Liver (tissue), 9 donors: Measurements from ENCODE around the gene MPRIP. TPM values are rescaled to one million over a fixed set of nuclear protein-coding genes. Genes with fewer than 3 reads are reported as not detected.

Experiments used
- DNase-seq: peaks from one replicate; pipeline ENCODE4 v3.0.0-alpha.2; 2017; ENCODE audit warnings: low spot score
- H3K27ac ChIP-seq, 2 donors: one replicate each; pipeline ENCODE4 v1.7.0; 2013; ENCODE audit warnings: inconsistent platforms in 2 of 2, low read length in 2 of 2, control low read depth in 1 of 2, low read depth in 1 of 2, mild to moderate bottlenecking in 1 of 2
- H3K27me3 ChIP-seq, 4 donors: one replicate each; pipeline versions ENCODE4 v1.6.1 to v1.7.0; 2013; ENCODE audit warnings: low read length in 3 of 4, inconsistent platforms in 1 of 4, mild to moderate bottlenecking in 1 of 4, moderate library complexity in 1 of 4; ENCODE audit not compliant: control insufficient read depth in 4 of 4, insufficient read depth in 4 of 4
- H3K36me3 ChIP-seq, 4 donors: one replicate each; pipeline versions ENCODE4 v1.6.1 to v1.7.0; 2013; ENCODE audit warnings: low read length in 3 of 4, mild to moderate bottlenecking in 3 of 4, low read depth in 1 of 4, moderate library complexity in 1 of 4; ENCODE audit not compliant: control insufficient read depth in 4 of 4, insufficient read depth in 3 of 4
- H3K4me1 ChIP-seq, 4 donors: one replicate each; pipeline versions ENCODE4 v1.6.1 to v1.7.0; 2013; ENCODE audit warnings: low read length in 3 of 4, mild to moderate bottlenecking in 3 of 4, moderate library complexity in 1 of 4; ENCODE audit not compliant: control insufficient read depth in 4 of 4, insufficient read depth in 4 of 4
- H3K4me3 ChIP-seq, 3 donors: one replicate each; pipeline versions ENCODE4 v1.6.1 to v1.7.0; 2013; ENCODE audit warnings: low read length in 3 of 3, control low read depth in 1 of 3, low read depth in 1 of 3, mild to moderate bottlenecking in 1 of 3
- H3K9ac ChIP-seq, 2 donors: one replicate each; pipeline ENCODE4 v1.7.0; 2013; ENCODE audit warnings: low read length in 2 of 2, mild to moderate bottlenecking in 2 of 2, moderate library complexity in 2 of 2, control low read depth in 1 of 2, low read depth in 1 of 2
- H3K9me3 ChIP-seq, 4 donors: one replicate each; pipeline versions ENCODE4 v1.6.1 to v1.7.0; 2013; ENCODE audit warnings: low read length in 3 of 4; ENCODE audit not compliant: control insufficient read depth in 4 of 4
- ATF3 ChIP-seq: IDR thresholded peaks from 2 replicates; pipeline ENCODE4 v1.6.1; 2016; ENCODE audit warnings: antibody characterized with exemption
- CTCF ChIP-seq: fragments of 150-350 bp; IDR thresholded peaks from 2 replicates; pipeline ENCODE4 v1.5.1; 2017; ENCODE audit warnings: improper control_type of control experiment, low read depth, low read length; ENCODE audit not compliant: missing input control
- EGR1 ChIP-seq, 2 donors: IDR thresholded peaks; 2 replicates each; pipeline ENCODE4 v1.6.1; 2016 to 2018; ENCODE audit warnings: antibody characterized with exemption in 2 of 2, low read depth in 2 of 2
- FOXA1 ChIP-seq: IDR thresholded peaks from 2 replicates; pipeline ENCODE4 v1.6.1; 2016; ENCODE audit warnings: antibody characterized with exemption
- FOXA2 ChIP-seq: IDR thresholded peaks from 2 replicates; pipeline ENCODE4 v1.6.1; 2016; ENCODE audit warnings: antibody characterized with exemption
- GABPA ChIP-seq, 2 donors: IDR thresholded peaks in 1 of 2; conservative IDR thresholded peaks in 1 of 2; 2 replicates each; pipeline ENCODE4 v1.6.1; 2016; ENCODE audit warnings: antibody characterized with exemption in 2 of 2, mild to moderate bottlenecking in 1 of 2, moderate library complexity in 1 of 2
- HNF4G ChIP-seq: IDR thresholded peaks from 2 replicates; pipeline ENCODE4 v1.6.1; 2016; ENCODE audit warnings: antibody characterized with exemption
- JUND ChIP-seq, 2 donors: IDR thresholded peaks; 2 replicates each; pipeline ENCODE4 v1.6.1; 2016; ENCODE audit warnings: antibody characterized with exemption in 2 of 2
- MAX ChIP-seq: IDR thresholded peaks from 2 replicates; pipeline ENCODE4 v1.6.1; 2016; ENCODE audit warnings: antibody characterized with exemption
- RAD21 ChIP-seq, 2 donors: IDR thresholded peaks; 2 replicates each; pipeline ENCODE4 v1.6.1; 2016; ENCODE audit warnings: antibody characterized with exemption in 2 of 2, mild to moderate bottlenecking in 2 of 2
- TAF1 ChIP-seq: conservative IDR thresholded peaks from 2 replicates; pipeline ENCODE4 v1.6.1; 2016; ENCODE audit warnings: antibody characterized with exemption, mild to moderate bottlenecking
- YY1 ChIP-seq: IDR thresholded peaks from 2 replicates; pipeline ENCODE4 v1.6.1; 2016; ENCODE audit warnings: antibody characterized with exemption, mild to moderate bottlenecking
- ZBTB33 ChIP-seq: IDR thresholded peaks from 2 replicates; pipeline ENCODE4 v1.6.1; 2016; ENCODE audit warnings: antibody characterized with exemption
- WGBS: extraction: QIAGEN DNeasy Blood & Tissue Kit; methylation state at CpG from one replicate; pipeline ENCODE4 v1.1.7; 2013; 5-methylcytosine and 5-hydroxymethylcytosine counted together
- polyA plus RNA-seq, 2 donors: library from polyadenylated mRNA; stranded (reverse) in 1 of 2; unstranded in 1 of 2; fragments of 200-250 nt in 1 of 2; fragments of >200 nt in 1 of 2; fragmentation: Nextera tagmentation in 1 of 2; extraction: Ambion mirVana in 1 of 2; gene quantifications; one replicate each; pipeline versions ENCODE4 v1.2.1 to v1.2.3, GENCODE V29; 2013 to 2015
- total RNA-seq, 2 donors: library from RNA; depleted of rRNA; stranded (reverse); fragments of >200 nt; gene quantifications; one replicate each; pipeline ENCODE4 v1.2.3, GENCODE V29; 2014
- donor health status: healthy.
- donor health status: healthy.
- donor health status: healthy.
- donor health status: healthy.
- donor health status: healthy.

The MPRIP gene
- total and polyA plus RNA-seq, 4 donors = 21.2 to 61.9 (median 34.7) TPM

- Histone ChIP-seq H3K9me3 (no peaks in the 10 kb centered on the region), H3K4me3 (no peak overlapping the region), H3K4me1 (no peaks in the 10 kb centered on the region), H3K27me3 (no peaks in the 10 kb centered on the region), H3K27ac (no peak overlapping the region), H3K9ac (no peak overlapping the region), H3K36me3 (peaks cover 11 to 81% (median 36%) of the 10 kb centered on the region in 4 donors)
- WGBS = 89% methylated on average over 9 of the region's 9 CpGs
- no peak for DNase-seq
- TF ChIP-seq ZBTB33 = no peak
- TF ChIP-seq ATF3 = no peak
- TF ChIP-seq EGR1 (IDR thresholded peaks at IDR 0.05; ENCODE audit: low read depth in 2 of 2) = no peak
- no peak for TF ChIP-seq FOXA2
- TF ChIP-seq CTCF = no peak
- no peak for TF ChIP-seq FOXA1
- no peak for TF ChIP-seq TAF1
Observed at GRCh38 chr17:17170346-17170985, 128.2 kb downstream of the MPRIP start.

- 90% methylated on average over 7 of the region's 7 CpGs for WGBS
- H3K9me3 ChIP-seq = no peaks in the 10 kb centered on the region
- TF ChIP-seq RAD21 (IDR thresholded peaks at IDR 0.05) (no peak), GABPA (IDR thresholded peaks at IDR 0.05 in 1 of 2, conservative IDR thresholded peaks at IDR 0.05 in 1 of 2) (no peak), HNF4G (no peak), FOXA2 (no peak), MAX (no peak), JUND (IDR thresholded peaks at IDR 0.05) (no peak), TAF1 (no peak), YY1 (no peak)
- peaks cover 11 to 81% (median 38%) of the 10 kb centered on the region in 4 donors for H3K36me3 ChIP-seq
- DNase-seq = no peak
- H3K27me3 ChIP-seq = no peaks in the 10 kb centered on the region
- H3K27ac ChIP-seq = no peak overlapping the region
- H3K9ac ChIP-seq = no peak overlapping the region
- no peak overlapping the region for H3K4me3 ChIP-seq
- H3K4me1 ChIP-seq = no peaks in the 10 kb centered on the region
Observed at GRCh38 chr17:17171186-17171585, 128.9 kb downstream of the MPRIP start.
